ENCODE results near the gene LRRC51.

Gene LRRC51

DNA sequence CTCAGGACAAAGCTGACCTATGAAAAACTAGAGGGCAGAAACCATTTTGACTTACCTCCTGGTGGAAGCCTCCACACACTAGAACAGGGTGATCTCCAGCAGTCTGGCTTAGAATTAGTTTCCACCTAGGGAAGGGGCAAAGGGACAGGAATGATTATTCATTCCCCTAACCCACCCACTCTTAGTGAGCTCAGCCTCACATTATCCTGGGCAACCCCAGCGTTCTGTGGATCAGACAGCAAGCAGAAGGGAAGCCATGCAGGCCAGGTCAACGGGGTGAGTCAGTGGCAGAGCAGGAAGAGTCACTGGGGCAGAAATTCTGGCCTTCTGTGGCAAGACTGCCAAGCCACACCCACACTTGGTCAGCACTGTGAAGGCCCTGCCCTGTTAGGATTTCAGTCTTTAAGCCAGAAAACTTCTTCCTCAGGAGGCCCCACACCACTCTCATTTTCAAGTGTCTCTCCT, 10.8 kb upstream of the LRRC51 start:
- DNase-seq (ENCODE audit: low read depth): no peak

- DNase-seq (ENCODE audit: low read depth): no peak
Observed at GRCh38 chr11:72070491-72070890, 10.2 kb upstream of the LRRC51 start.

- DNase-seq (ENCODE audit: low read depth): no peak
Observed at GRCh38 chr11:72072348-72072747, 8.3 kb upstream of the LRRC51 start.

DNA sequence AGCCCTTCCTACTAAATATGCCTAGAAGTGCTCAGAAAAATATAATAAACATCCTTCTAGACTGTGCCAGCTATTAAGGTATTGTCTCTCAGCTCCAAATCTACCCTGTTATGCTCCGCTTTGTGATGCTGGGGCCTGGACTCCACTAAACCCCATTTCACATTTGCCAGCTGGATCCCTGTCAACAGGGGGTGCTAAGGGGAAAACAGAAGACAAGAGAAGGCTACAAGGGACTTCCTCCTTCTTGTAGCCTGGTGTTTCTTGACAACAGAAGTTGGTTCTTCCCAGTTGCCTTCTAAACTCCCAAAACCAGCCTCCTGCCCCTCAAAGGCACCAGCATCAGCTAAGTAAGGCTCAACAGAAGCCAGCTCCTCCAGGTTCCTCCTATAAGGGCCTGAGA, 5.5 kb upstream of the LRRC51 start:
- DNase-seq (ENCODE audit: low read depth): no peak

DNA sequence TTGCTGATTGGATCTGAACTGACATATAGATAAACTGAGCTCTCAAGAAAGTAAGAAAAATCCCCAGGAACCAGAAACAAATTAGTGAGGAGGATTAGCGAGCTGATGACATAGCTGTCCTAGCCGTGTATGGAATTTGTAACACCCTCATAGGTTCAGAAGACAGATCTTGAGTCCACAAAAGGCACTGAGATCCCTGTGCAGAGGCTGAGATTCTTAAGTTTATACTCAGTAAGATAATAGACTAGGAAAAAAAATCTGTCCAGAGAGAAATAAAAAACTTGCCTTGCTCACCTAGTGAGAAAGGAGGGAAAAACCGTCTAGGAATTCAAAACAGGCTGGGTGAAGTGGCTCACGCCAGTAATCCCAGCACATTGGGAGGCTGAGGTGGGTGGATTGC, 4.9 kb upstream of the LRRC51 start:
- DNase-seq (ENCODE audit: low read depth): no peak

GRCh38 chr11:72078477-72078876, 2.2 kb upstream of the LRRC51 start:
- DNase-seq (ENCODE audit: low read depth): no peak

- DNase-seq (ENCODE audit: low read depth): no peak
Observed at GRCh38 chr11:72079819-72080325, 778 bp upstream of the LRRC51 start.

DNA sequence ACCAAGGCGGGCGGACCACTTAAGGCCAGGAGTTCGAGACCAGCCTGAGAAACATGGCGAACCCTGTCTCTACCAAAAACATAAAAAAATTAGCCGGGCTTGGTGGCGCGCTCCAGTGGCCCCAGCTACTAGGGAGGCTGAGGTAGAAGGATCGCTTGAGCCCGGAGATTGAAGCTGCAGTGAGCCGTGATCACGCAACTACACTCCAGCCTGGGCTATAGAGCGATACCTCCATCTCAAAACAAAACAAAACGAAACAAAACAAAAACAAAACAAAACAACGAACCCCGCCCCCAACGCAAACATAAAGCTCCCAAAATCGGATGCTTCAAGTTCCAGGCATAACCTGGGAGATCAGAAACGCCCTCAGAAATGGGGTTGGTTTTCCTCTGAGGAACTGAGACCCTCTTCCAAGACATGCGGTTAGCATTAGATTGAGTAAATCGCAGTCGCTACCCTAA, 564 bp downstream of the LRRC51 start:
- DNase-seq (ENCODE audit: low read depth): no peak

- DNase-seq (ENCODE audit: low read depth): no peak
Observed at GRCh38 chr11:72081821-72082453, 1.3 kb downstream of the LRRC51 start.

GRCh38 chr11:72083414-72083813, 2.8 kb downstream of the LRRC51 start:
- DNase-seq (ENCODE audit: low read depth): no peak

- no peak for DNase-seq (ENCODE audit: low read depth)
Observed at GRCh38 chr11:72084076-72084475, 3.4 kb downstream of the LRRC51 start.

- no peak for DNase-seq (ENCODE audit: low read depth)
Observed at GRCh38 chr11:72084965-72085364, 4.3 kb downstream of the LRRC51 start.

GRCh38 chr11:72085621-72086351, 5.1 kb downstream of the LRRC51 start:
- DNase-seq (ENCODE audit: low read depth): no peak

DNA sequence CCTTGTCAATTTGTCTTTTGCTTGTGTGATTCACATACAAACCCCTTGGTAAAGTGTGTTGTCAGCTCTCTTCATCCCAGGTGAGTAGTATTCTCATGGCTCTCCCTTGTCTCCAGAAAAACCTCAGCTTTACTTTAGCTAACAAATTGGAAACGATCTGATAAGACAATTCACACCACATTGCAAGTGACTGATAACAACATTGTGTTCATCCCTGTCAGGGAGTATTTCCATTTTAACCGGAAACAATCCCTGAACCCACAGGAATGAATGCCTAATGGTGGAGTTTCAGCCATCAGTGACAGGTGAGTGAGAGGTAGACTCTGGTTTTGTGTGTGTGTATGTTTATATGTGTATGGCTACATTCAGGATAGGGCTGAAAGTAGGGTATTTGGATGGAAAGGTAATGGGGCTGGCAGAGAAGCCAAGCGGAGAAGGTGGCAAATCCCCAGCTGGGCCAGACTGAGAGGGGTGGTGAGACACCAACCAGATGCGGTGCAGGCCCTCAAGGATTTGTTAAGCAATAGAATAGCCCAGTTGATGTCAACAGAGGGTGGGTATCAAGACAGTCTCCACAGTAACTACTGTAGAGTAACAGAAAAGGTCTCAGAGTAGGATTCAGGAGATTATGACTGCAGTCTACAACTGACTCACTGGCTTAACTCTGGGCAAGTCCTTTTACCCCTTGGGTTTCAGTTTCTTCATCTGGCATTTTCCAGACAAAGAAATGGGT, 7.6 kb downstream of the LRRC51 start:
- DNase-seq (ENCODE audit: low read depth): no peak

GRCh38 chr11:72091292-72091691, 10.6 kb downstream of the LRRC51 start:
- peak; percentile 45 for DNase-seq (ENCODE audit: low read depth)

GRCh38 chr11:72098741-72099140, 18.1 kb downstream of the LRRC51 start:
- DNase-seq (ENCODE audit: low read depth): no peak

- no peak for DNase-seq (ENCODE audit: low read depth)
Observed at GRCh38 chr11:72100009-72100408, 19.4 kb downstream of the LRRC51 start.

DNA sequence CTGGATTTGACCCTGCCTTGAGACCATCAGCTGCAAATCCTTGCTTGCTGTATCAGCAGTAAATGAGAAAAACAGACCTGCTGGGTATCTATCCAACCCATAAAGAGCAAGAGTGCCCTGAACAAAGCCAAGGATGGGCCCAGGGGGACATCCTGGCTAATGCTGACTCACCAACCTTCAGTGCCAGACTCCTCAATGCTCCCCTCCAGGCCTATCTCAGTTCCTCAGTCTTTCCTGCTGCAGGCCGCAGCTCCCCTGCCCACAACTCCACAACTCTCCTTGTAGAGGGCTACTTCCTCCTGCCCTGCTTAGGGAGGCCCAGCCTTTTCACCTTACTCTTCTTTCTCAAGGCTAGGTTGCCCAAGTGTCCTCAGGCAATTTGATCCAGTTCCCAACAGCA, 19.8 kb downstream of the LRRC51 start:
- no peak for DNase-seq (ENCODE audit: low read depth)

GRCh38 chr11:72102162-72102561, 21.5 kb downstream of the LRRC51 start:
- DNase-seq (ENCODE audit: low read depth): no peak

- no peak for DNase-seq (ENCODE audit: low read depth)
Observed at GRCh38 chr11:72102631-72102945, 21.9 kb downstream of the LRRC51 start.

GRCh38 chr11:72102946-72103753, 22.5 kb downstream of the LRRC51 start, which contains the start of gene LAMTOR1:
TSS of gene LAMTOR1 (minus strand) at chr11:72103297. CDS start at chr11:72103224, 73 bp downstream.
- peak; percentile 98 for DNase-seq (ENCODE audit: low read depth)

DNA sequence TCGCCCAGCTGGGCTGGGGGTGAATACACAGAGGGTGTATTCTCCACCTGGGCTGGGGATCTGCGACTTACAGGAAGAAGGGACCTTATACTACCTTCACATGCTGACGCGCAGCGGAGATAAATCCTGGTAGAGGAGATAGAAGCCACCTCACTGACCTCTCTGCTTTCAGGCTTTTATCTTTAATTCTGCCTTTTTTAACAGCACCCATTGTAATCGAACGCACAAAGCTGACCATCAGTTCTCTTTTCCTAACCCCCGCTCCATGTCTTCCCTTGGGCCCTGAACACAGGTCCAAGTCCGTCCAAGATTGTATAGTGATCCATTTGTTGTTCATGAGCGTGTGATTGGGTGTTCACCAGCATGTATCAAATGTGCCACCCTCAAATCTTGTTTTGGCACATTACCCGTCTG, 23.1 kb downstream of the LRRC51 start:
- no peak for DNase-seq (ENCODE audit: low read depth)
